Muscle of leg (tissue), 11 donors: ENCODE results near the gene KCNQ1. TPM values are rescaled to one million over a fixed set of nuclear protein-coding genes. Genes with fewer than 3 reads are reported as not detected.
A peak's percentile ranks its signal among the peaks of the same experiment; 100 is the strongest.

Experiments used
- DNase-seq: peaks from one replicate; pipeline ENCODE4 v3.0.0; 2013
- H3K27ac ChIP-seq: one replicate; pipeline ENCODE4 v1.5.1; 2013; ENCODE audit warnings: mild to moderate bottlenecking, low read length, control low read depth
- H3K27me3 ChIP-seq: one replicate; pipeline ENCODE4 v1.6.1; 2013; ENCODE audit warnings: low read length; ENCODE audit not compliant: control insufficient read depth, insufficient read depth
- H3K36me3 ChIP-seq: one replicate; pipeline ENCODE4 v1.6.1; 2013; ENCODE audit warnings: low read length; ENCODE audit not compliant: control insufficient read depth, insufficient read depth
- H3K4me1 ChIP-seq: one replicate; pipeline ENCODE4 v1.6.1; 2013; ENCODE audit warnings: low read length; ENCODE audit not compliant: control insufficient read depth, insufficient read depth
- H3K4me3 ChIP-seq: one replicate; pipeline ENCODE4 v1.5.1; 2013; ENCODE audit warnings: low read length, control low read depth
- H3K9me3 ChIP-seq: replicated peaks from 2 replicates; pipeline ENCODE4 v1.6.1; 2013; ENCODE audit warnings: low read depth, low read length; ENCODE audit not compliant: control insufficient read depth
- WGBS: methylation state at CpG from one replicate; pipeline ENCODE4 v1.1.5; 2013; ENCODE audit warnings: missing lambda C conversion rate; ENCODE audit not compliant: insufficient coverage; 5-methylcytosine and 5-hydroxymethylcytosine counted together
- polyA plus RNA-seq, 8 donors: library from polyadenylated mRNA; unstranded; fragments of 120-200 nt; gene quantifications; one replicate each; pipeline versions ENCODE4 v1.2.1 to v1.2.3, GENCODE V29; 2013; ENCODE audit warnings: inconsistent platforms in 1 of 8, low replicate concordance in 1 of 8; ENCODE audit not compliant: insufficient read length in 8 of 8, insufficient read depth in 1 of 8
- total RNA-seq: library from RNA; stranded (reverse); fragments of 120-200 nt; gene quantifications from one replicate; pipeline ENCODE4 v1.2.4, GENCODE V29; 2013

Gene KCNQ1
- total and polyA plus RNA-seq, 9 donors, result 0.84 to 4.1 (median 2.6) TPM

DNA sequence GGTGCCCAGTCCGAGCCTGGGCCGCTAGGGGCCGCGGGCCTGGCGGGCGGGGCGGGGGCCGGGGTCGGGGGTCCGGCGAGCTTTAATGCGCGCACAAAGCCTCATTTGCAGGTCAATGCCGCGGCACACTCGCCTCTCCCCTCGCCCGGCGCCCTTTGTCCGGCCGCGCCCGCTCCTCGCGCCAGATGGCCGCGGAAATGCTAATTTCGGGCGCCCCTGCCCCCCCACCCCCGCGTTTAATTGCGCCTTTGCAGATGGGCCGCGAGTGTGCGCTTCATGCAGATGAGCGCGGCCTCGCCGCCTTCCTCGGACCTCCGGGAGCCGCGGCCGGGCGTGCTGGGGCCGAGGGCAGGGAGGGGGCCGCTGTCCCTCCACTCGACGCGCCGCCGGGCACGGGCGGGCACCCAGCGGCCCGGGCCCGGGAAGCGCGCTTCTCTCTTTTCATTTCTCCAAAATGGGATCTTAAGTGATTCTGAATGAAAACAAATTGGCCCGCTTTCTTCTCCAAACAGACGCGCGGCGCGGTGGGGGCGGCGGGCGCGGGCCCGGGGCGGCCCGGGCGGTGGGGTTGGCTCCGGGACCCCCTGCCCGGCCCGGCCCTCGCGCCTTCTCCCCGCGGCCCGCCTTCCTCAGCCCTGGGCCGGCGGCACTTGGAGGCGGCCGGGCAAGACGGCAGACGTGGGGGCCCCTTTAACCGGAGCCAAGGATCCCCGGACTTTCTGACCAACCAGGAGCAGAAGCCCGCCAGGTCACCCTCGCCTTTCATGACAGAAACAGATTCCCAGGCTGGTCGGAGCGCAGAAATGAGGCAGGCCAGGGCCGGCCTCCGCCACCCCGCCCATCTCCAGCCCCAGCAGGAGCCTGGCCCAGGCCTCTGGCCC, 417.8 kb downstream of the KCNQ1 start:
- Histone ChIP-seq H3K27ac (no peak overlapping the region), H3K27me3 (peaks cover 49% of the 10 kb centered on the region), H3K36me3 (no peaks in the 10 kb centered on the region), H3K9me3 (peaks cover 2% of the 10 kb centered on the region), H3K4me1 (peaks cover 31% of the 10 kb centered on the region), H3K4me3 (no peak overlapping the region)
- WGBS, result 4% methylated on average over 67 of the region's 96 CpGs
- no peak for DNase-seq

DNA sequence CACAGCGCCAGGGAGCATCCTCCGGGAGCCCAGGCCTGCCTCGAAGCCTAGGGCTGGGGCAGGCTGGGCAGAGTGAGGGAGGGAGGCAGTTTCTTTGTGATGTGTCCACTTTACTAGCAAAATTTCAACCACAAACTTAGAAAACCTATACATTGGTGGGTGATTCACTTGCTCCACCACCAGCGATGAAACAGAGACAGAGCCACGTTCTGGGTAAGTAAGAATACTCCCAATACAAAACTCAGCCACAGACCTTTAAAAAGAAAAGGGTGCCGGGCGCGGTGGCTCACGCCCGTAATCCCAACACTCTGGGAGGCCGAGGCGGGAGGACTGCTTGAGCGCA, 418.4 kb downstream of the KCNQ1 start:
- Histone ChIP-seq H3K9me3 (peaks cover 2% of the 10 kb centered on the region), H3K4me1 (peaks cover 35% of the 10 kb centered on the region), H3K36me3 (no peaks in the 10 kb centered on the region), H3K4me3 (no peak overlapping the region), H3K27ac (no peak overlapping the region), H3K27me3 (peaks cover 52% of the 10 kb centered on the region)
- WGBS, result 81% methylated on average over 8 of the region's 13 CpGs
- no peak for DNase-seq

DNA sequence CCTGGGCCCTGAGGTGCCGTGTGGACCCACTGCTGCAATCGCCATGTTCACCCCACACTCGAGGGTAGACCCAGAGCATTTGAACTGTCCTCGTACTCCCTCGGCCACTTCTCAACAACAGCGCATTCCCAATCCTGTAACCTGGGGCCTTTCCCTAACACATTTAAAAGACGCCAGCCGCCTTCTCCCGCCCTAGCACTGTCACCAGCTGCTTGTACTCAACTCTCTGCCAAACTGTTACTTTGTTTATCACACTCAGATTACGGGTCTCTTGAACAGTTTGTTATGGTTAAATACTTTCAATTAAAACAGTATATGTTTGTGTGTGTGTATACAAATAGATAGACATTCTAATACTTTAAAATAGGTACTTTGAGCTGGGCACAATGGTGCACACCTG, 420.1 kb downstream of the KCNQ1 start:
- WGBS, result 75% methylated on average over 8 of the region's 10 CpGs
- peak; percentile 27 for DNase-seq
- H3K36me3 ChIP-seq, result no peaks in the 10 kb centered on the region
- H3K4me1 ChIP-seq, result peaks cover 41% of the 10 kb centered on the region
- peaks cover 2% of the 10 kb centered on the region for H3K9me3 ChIP-seq
- peaks cover 62% of the 10 kb centered on the region for H3K27me3 ChIP-seq
- no peak overlapping the region for H3K27ac ChIP-seq
- no peak overlapping the region for H3K4me3 ChIP-seq

DNA sequence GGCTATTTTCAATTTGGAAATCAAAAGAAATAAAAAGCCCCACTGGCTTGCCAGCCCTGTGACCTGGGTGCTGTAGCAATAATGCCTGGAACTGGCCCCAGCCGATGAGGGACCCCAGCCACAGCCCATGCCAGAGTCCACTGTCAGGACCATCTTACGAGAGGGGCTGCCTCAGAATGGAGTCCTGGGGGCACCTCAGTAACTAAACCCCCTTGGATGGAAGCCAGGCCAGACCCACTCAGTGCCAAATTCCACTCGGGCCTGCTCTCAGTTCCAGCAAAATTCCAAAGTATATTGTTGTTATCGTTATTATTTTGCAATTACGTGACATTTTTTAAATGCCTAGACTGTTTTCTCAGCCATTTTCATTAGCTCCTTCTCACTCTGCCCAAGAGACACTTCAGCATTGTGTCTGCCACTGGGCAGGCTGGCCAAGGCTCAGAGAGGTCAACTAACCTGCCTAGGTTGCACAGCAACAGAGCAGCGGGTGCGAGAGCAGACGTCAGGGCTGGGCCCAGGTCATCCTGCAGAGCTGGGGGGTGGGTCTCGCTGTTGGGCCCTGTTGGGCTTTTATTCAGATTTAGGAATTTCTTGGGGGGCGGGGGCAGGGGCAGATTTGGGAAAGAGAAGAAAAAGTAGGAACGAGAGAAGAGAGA, 421.2 kb downstream of the KCNQ1 start:
- DNase-seq, result no peak
- Histone ChIP-seq H3K4me1 (peaks cover 52% of the 10 kb centered on the region), H3K9me3 (peaks cover 2% of the 10 kb centered on the region), H3K27me3 (peaks cover 63% of the 10 kb centered on the region), H3K36me3 (no peaks in the 10 kb centered on the region), H3K27ac (no peak overlapping the region), H3K4me3 (no peak overlapping the region)
- WGBS, result 90% methylated on average over 8 of the region's 11 CpGs

DNA sequence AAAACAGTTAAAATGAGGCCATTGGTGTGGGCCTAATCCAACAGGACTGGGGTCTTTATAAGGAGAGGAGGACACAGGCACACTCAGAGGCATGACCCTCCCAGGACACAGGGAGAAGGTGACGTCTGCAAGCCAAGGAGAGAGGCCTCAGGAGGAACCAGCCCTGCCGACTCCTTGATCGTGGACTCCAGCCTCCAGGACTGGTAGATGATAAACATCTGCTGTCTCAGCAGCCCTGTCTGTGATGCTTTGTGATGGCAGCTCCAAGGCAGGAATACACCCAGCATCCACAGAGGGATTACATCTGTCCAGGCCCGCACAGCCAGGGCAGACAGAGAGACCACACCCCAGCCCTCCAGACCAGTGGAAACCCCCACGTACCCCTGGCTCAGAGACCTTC, 422.3 kb downstream of the KCNQ1 start:
- peaks cover 2% of the 10 kb centered on the region for H3K9me3 ChIP-seq
- no peaks in the 10 kb centered on the region for H3K36me3 ChIP-seq
- no peak overlapping the region for H3K4me3 ChIP-seq
- H3K4me1 ChIP-seq, result peaks cover 53% of the 10 kb centered on the region
- no peak for DNase-seq
- peaks cover 63% of the 10 kb centered on the region for H3K27me3 ChIP-seq
- peak overlapping the region; percentile 62 for H3K27ac ChIP-seq
- WGBS, result 81% methylated on average over 5 of the region's 5 CpGs

DNA sequence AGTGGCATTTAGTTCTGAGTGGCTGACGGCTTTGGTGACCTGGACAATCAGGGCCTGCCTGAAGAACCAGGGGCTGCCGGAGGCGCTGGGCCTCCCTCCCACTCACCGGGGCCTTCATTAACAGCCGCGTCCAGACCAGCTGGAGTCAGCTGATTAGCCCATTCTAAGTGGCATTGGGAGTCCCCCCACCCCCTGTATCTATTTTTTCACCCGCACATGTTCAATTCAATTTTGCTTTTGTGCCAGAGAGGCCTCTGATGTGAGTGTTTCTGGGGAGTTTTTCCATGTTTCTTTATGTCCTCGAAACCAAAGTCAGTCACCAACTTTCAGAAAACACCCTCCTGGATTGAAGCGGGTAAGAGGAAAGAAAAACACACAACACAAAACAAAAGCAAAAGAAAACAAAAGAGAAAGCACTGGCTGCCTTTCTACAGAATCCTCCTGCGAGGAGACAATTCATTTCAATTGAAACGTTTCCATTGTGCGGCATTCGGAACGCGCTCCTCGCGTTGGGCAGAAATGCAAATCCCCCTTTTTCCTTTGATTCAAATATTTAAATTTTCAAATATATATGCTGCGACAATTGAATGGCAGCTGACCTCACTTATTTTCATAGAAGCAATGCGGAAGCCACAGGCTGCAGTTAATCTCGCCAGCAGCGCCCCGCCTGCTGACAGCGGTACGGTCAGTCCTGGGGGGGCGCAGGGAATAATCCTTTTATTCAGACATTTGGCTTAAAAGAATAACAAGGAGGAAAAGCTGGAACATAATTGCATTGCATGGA, 423.1 kb downstream of the KCNQ1 start:
- Histone ChIP-seq H3K4me3 (peak overlapping the region; percentile 15), H3K36me3 (no peaks in the 10 kb centered on the region), H3K9me3 (peaks cover 2% of the 10 kb centered on the region), H3K4me1 (peaks cover 51% of the 10 kb centered on the region), H3K27ac (peak overlapping the region; percentile 62), H3K27me3 (peaks cover 64% of the 10 kb centered on the region)
- WGBS, result 51% methylated on average over 3 of the region's 25 CpGs
- peak; percentile 47 for DNase-seq

DNA sequence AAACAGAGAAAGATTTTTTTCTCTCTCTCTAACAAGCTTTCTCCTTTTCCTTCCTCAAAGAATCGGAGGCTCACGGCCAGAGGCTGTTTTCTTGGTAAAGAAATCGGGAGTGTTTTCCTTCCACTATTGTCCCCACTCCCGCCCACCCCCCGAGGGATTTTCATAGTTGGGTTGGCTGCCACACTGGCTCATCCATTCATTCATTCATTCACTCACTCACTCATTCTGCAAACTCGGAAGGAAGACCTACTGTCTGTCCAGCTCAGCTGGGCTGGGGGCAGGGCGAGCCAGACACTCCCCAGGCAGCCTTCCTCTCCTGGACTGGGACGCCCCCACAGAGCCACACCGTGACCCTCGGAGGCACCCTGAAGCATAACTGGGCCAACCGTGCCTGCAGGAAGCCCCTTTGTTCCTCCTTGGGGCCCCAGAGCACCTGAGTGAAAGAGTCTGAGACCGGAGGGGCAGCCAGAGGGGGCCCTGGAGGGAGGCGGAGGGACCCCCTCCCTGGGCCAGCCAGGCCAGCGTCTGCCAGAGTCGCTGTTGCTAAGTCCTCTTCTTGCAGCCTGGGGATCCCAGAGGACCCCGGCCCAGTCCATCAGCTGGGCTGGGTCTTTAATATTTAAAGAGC, 423.8 kb downstream of the KCNQ1 start:
- WGBS, result 6% methylated on average over 8 of the region's 16 CpGs

DNA sequence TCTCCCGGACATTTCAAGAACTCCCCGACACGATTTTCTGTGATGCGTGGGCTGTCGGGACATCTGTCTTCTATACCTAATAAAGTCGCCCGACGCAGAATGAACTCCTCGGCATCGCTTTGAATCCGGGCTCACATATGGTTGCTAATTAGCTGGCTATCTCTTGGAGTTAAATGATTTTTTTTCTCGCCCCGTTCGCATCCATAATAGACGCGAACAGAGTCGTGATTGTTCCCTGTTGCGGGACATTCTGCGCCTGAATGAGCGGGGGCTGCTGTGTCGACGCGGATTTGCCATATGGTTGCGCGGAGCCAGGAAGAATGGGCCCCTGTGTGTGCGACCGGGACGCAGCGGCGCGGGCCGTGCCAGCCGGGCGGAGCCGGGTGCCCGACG, 424.3 kb downstream of the KCNQ1 start:
- Histone ChIP-seq H3K9me3 (peaks cover 2% of the 10 kb centered on the region), H3K4me3 (no peak overlapping the region), H3K27me3 (peaks cover 57% of the 10 kb centered on the region), H3K27ac (no peak overlapping the region), H3K4me1 (peaks cover 43% of the 10 kb centered on the region), H3K36me3 (no peaks in the 10 kb centered on the region)
- DNase-seq, result no peak
- 13% methylated on average over 27 of the region's 37 CpGs for WGBS

More for the DNA sequence above, 423.8 kb downstream of the KCNQ1 start:
- H3K36me3 ChIP-seq, result no peaks in the 10 kb centered on the region
- H3K27me3 ChIP-seq, result peaks cover 58% of the 10 kb centered on the region
- no peak overlapping the region for H3K27ac ChIP-seq
- H3K4me1 ChIP-seq, result peaks cover 44% of the 10 kb centered on the region
- no peak for DNase-seq
- H3K4me3 ChIP-seq, result no peak overlapping the region
- peaks cover 2% of the 10 kb centered on the region for H3K9me3 ChIP-seq

DNA sequence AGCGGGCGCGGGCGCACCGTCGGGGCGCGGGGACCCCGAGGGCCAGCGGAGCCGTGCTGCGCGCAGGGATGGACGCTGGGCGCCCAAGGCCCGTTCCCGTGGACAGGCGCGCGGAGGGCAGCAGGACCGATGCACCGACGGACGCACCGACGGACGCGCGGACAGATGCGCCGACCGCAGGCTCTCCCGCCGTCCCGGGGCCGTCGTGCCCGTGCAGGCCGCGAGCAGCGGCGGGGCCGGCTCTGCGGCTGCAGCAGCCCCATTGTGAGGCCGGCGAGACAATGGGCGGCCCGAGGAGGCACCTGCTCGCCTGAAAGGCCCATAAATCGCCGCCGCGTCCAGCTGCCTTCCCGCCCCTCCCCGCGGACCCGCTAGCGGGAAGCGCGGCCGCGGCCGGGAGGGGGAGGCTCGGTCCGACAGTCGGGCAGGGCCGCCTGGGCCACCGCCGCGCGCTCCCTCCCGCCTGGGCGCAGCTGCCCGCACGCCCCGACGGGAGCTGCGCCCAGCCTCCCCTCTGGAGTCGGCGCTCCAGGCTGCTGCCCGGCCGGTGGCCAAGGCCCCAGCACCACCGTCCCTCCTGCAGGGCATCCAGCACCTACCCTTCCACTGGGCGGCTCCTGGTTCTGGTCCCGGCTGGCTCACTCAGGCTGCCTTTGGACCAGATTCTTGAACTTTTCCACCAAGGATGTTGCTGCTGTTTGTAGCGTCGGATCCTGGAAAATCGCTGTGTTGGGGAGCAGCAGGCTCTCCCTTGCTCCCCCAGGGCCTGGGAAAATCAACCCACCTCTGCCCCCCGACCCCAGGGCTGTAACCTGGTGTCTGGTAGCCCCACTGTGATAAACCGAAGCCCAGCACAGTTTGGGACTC, 425.0 kb downstream of the KCNQ1 start:
- Histone ChIP-seq H3K27ac (no peak overlapping the region), H3K9me3 (peaks cover 5% of the 10 kb centered on the region), H3K27me3 (peaks cover 51% of the 10 kb centered on the region), H3K4me3 (no peak overlapping the region), H3K36me3 (no peaks in the 10 kb centered on the region), H3K4me1 (peaks cover 36% of the 10 kb centered on the region)
- 9% methylated on average over 90 of the region's 90 CpGs for WGBS
- DNase-seq, result peak; percentile 56
